ENCODE measurements around the gene FALEC.
A peak's percentile ranks its signal among the peaks of the same experiment; 100 is the strongest.
"Not testable (repeated sequence)": the region's sequence is repeated elsewhere in the genome, so short reads cannot be mapped to it uniquely, and the experiment has no call there.

The FALEC gene

DNA sequence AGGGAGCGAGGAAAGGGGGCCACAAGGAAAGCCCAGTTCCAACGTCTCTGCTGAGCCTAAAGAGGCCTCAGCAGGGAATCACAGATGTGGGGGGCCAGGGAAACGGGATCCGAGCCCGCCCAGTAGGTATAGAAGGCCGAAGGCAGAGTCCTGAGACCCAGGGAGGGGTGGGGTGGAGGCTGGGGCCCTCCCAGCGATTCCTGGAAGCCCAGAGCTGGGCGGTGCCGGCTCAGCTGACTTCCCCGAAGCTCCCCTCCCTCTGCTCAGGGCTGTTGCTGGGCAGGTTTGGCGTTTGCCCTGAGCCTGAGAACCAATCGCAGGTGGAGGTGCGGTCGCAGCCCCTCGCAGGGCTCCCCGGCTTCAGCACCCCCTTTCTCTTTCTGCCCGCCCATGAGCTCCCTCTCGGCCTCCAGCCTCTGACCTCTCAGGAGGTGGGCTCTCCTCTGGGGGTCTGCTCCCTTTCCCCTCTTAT, 46.5 kb downstream of the FALEC start:
- Histone ChIP-seq H3K36me3 (ENCODE audit: insufficient read depth, low read length) (no peaks in the 10 kb centered on the region), H3K4me3 (ENCODE audit: low read depth in 1 of 2, low read length in 2 of 2) (peak overlapping the region; percentile 24 to 85), H3K4me1 (ENCODE audit: insufficient read depth, low read length) (peaks cover 65% of the 10 kb centered on the region), H3K9ac (ENCODE audit: low read length) (peak overlapping the region; percentile 93), H3K9me3 (ENCODE audit: low read length) (no peaks in the 10 kb centered on the region), H3K27ac (ENCODE audit: low read depth, low read length) (peak overlapping the region; percentile 100), H3K27me3 (ENCODE audit: control insufficient read depth in 1 of 2, insufficient read depth in 2 of 2, low read length in 2 of 2) (no peaks in the 10 kb centered on the region)

DNA sequence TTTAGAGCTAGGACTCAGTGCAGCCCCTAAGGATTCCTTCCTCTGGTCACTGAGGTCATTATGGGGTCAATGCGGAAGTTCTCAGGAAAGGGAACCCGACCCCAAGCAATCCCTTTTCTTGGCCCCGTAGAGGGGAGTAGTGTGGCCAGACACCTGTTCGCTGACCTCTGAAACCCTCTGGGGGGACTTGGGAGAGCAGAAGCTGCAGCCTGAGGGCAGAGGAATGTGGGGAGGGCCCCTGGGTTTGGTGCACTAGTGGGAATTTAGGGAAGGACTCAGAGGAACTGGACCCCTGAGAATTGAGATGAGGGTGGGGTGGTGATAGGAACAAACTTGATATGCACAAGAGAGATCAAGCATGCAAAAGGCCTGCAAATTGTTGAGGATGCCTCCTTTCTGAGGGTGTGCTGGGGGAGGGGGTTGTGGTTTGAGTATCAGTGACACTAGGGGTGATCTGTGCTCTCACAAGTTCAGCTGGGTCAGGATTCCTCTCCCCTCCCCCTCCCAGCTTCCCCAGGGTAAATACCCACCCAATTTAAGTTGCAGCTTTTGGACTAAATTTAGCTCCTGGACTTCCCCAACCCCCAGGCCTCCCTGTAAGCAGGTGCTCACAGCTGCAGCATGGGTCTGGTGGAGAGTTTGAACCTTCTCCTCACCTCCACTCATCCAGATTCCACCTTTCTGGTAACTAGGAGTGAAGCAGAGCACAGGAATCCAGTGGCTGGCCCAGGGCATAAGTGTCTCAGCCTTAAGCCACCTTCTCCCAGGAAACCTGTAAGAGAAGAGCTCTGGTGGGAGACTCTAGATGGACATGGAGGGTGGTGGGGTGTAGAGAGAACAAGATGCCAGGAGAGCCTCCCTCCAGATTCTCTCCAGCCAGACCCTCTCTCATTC, 47.1 kb downstream of the FALEC start:
- Histone ChIP-seq H3K9me3 (ENCODE audit: low read length) (no peaks in the 10 kb centered on the region), H3K27me3 (ENCODE audit: control insufficient read depth in 1 of 2, insufficient read depth in 2 of 2, low read length in 2 of 2) (no peaks in the 10 kb centered on the region), H3K36me3 (ENCODE audit: insufficient read depth, low read length) (no peaks in the 10 kb centered on the region), H3K4me3 (ENCODE audit: low read depth in 1 of 2, low read length in 2 of 2) (peak overlapping the region; percentile 24 to 85), H3K9ac (ENCODE audit: low read length) (peak overlapping the region; percentile 93), H3K4me1 (ENCODE audit: insufficient read depth, low read length) (peaks cover 71% of the 10 kb centered on the region), H3K27ac (ENCODE audit: low read depth, low read length) (peak overlapping the region; percentile 100)

DNA sequence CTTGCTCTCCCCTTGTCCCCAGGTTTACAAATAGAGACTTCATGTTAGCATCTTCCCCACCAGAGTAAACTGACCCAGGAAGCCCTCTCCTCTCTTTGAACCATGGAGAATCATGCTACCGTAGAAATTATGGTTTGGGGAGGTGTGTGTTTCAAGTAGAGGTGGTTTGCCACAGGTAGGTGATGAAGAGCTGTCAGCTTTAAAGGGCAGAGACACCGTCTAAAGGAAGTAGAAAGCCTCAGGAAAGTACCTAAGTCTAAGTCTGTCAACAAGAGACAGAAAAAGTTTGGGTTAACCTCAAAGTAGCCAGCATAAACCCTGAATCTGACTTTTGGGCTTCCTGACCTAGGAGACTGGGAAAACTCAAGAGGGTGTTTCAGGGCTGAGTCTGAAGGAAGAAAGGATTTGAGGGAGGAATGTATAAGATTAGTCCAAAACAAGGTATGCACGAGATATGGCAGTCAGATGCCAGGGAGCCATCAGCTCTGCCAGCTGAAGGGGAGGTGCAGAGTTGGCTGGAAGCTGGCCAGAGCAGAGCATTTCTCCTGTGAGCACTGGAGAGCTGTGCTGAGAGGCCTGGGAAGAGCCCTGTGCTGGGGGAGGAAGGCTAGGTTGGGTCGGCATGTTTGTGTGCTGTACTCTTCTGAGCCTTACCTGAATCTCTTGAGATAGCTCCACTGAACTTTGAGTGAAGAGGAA, 47.9 kb downstream of the FALEC start:
- H3K4me1 ChIP-seq (ENCODE audit: insufficient read depth, low read length) = peaks cover 78% of the 10 kb centered on the region
- H3K27me3 ChIP-seq (ENCODE audit: control insufficient read depth in 1 of 2, insufficient read depth in 2 of 2, low read length in 2 of 2) = no peaks in the 10 kb centered on the region
- peak overlapping the region; percentile 100 for H3K27ac ChIP-seq (ENCODE audit: low read depth, low read length)
- H3K9me3 ChIP-seq (ENCODE audit: low read length) = no peaks in the 10 kb centered on the region
- H3K4me3 ChIP-seq (ENCODE audit: low read depth in 1 of 2, low read length in 2 of 2) = peak overlapping the region in 1 of 2 donors; percentile 15
- no peaks in the 10 kb centered on the region for H3K36me3 ChIP-seq (ENCODE audit: insufficient read depth, low read length)
- peak overlapping the region; percentile 93 for H3K9ac ChIP-seq (ENCODE audit: low read length)

DNA sequence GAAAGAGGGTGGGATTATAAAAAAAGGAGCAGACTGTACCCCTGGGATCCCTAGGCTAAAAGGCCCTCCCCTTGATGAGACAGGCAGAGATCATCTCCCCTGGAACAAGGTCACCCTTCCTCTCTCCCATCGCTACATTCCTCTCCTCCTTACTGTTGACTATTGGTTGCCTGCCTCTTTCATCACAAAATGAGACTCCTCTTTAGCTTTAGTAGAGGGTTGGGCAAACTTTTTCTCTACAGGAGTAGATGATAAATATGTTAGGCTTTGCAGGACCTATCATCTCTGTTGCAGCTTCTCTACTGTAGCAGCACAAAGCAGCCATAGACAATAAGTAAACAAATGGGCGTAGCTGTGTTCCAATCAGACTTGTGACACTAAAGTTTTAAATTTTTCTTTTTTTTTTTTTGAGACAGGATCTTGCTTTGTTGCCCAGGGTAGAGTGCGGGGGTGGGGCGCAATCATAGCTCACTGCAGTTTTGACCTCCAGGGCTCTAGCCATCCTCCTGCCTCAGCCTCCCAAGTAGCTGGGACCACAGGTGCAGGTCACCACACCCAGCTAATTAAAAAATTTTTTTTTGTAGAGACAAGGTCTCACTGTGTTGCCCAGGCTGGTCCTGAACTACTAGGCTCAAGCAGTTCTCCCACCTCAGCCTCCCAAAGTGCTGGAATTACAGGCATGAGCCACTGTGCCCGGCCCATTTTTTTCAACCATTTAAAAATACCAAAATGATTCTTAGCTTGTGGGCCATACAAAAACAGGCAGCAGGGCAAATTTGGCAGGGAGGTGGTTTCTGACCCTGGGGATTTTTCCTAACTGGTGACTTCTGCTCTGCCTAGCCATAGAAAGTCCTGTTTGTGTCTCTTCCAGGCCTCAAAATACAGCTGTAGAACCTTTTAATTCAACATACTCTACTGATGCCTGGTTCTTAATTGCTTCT, 48.8 kb downstream of the FALEC start:
- H3K4me1 ChIP-seq (ENCODE audit: insufficient read depth, low read length) = peaks cover 83% of the 10 kb centered on the region
- peak overlapping the region; percentile 93 for H3K9ac ChIP-seq (ENCODE audit: low read length)
- peak overlapping the region in 1 of 2 donors; percentile 15 for H3K4me3 ChIP-seq (ENCODE audit: low read depth in 1 of 2, low read length in 2 of 2)

DNA sequence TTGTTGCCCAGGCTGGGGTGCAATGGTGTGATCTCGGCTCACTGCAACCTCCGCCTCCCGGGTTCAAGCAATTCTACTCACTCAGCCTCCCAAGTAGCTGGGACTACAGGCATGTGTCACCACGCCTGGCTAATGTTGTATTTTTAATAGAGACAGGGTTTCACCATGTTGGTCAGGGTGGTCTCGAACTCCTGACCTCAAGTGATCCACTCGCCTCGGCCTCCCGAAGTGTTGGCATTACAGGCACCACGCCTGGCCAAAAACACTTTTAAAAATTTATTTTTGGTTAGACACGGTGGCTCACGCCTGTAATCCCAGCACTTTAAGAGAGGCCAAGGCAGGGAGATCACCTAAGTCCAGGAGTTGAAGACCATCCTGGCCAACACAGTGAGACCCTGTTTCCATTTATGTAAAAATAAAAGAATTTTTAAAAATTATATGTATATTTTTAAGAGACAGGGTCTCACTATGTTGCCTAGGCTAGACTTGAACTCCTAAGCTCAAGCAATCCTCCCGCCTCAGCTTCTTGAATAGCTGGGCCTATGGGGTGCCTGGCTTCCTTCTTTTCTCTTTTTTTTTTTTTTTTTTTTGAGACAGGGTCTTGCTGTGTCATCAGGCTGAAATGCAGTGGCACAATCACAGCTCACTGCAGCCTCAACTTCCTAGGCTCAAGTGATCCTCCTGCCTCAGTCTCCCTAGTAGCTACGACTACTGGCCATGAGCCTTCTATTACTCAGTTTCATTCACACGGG, 49.9 kb downstream of the FALEC start:
- not testable (repeated sequence) for H3K4me3 ChIP-seq (ENCODE audit: low read depth in 1 of 2, low read length in 2 of 2)

More for the DNA sequence above, 48.8 kb downstream of the FALEC start:
- Histone ChIP-seq H3K27me3 (ENCODE audit: control insufficient read depth in 1 of 2, insufficient read depth in 2 of 2, low read length in 2 of 2) (no peaks in the 10 kb centered on the region), H3K27ac (ENCODE audit: low read depth, low read length) (peak overlapping the region; percentile 100), H3K36me3 (ENCODE audit: insufficient read depth, low read length) (no peaks in the 10 kb centered on the region), H3K9me3 (ENCODE audit: low read length) (no peaks in the 10 kb centered on the region)

DNA sequence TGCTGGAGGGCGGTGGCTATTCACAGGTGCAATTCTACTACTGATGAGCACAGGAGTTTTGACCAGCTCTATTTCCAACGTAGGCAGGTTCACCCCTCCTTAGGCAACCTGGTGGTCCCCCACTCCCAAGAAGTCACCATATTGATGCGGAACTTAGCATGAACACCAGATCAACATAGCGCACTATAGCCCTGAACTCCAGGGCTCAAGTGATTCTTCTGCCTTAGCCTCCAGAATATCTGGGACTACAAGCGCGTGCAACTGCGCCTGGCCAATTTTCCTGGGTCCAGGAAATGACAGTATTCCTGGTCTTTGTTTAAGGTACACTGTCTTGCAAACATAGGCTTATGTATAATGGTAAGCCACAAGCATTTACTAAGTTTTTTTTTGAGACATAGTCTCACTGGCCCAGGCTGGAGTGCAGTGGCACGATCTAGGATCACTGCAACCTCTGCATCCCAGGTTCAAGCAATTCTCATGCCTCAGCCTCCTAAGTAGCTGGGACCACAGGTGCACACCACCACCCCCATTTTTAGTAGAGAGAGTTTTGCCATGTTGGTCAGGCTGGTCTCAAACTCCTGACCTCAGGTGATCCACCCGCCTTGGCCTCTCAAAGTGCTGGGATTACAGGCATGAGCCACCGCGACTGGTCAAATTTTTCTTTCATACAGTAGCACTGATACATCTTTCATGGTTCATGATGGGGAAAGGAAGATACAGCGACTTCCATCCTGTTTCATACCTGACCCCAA, 51.2 kb downstream of the FALEC start:
- Histone ChIP-seq H3K27ac (ENCODE audit: low read depth, low read length) (peak overlapping the region; percentile 87), H3K4me3 (ENCODE audit: low read depth in 1 of 2, low read length in 2 of 2) (peak overlapping the region in 1 of 2 donors; percentile 51), H3K4me1 (ENCODE audit: insufficient read depth, low read length) (peaks cover 85% of the 10 kb centered on the region), H3K9me3 (ENCODE audit: low read length) (no peaks in the 10 kb centered on the region), H3K9ac (ENCODE audit: low read length) (peak overlapping the region; percentile 47), H3K27me3 (ENCODE audit: control insufficient read depth in 1 of 2, insufficient read depth in 2 of 2, low read length in 2 of 2) (no peaks in the 10 kb centered on the region), H3K36me3 (ENCODE audit: insufficient read depth, low read length) (peaks cover 4% of the 10 kb centered on the region)

More for the DNA sequence above, 49.9 kb downstream of the FALEC start:
- not testable (repeated sequence) for H3K9ac ChIP-seq (ENCODE audit: low read length); H3K27me3 ChIP-seq (ENCODE audit: control insufficient read depth in 1 of 2, insufficient read depth in 2 of 2, low read length in 2 of 2); H3K9me3 ChIP-seq (ENCODE audit: low read length); H3K36me3 ChIP-seq (ENCODE audit: insufficient read depth, low read length)
- Histone ChIP-seq H3K4me1 (ENCODE audit: insufficient read depth, low read length) (peaks cover 83% of the 10 kb centered on the region), H3K27ac (ENCODE audit: low read depth, low read length) (peak overlapping the region; percentile 100)

DNA sequence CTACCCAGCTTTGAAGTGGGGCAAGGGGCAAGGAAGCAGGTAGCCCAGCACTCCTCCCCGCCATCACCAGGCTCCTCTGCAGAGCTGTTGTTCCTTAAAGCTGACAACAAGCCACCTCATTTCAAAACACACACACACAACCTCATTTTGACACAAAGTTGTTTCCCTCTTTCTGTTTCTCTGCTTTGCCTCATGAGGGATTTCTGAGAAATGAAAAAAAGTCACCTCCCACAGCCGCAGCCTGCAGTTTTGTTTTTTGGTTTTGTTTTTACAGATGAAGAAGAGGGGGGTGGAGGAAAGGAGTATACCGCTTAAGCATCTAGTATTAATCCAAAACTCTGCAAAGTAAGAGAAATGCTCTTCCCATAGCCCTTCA, 51.8 kb downstream of the FALEC start:
- Histone ChIP-seq H3K9me3 (ENCODE audit: low read length) (no peaks in the 10 kb centered on the region), H3K27ac (ENCODE audit: low read depth, low read length) (peak overlapping the region; percentile 87), H3K27me3 (ENCODE audit: control insufficient read depth in 1 of 2, insufficient read depth in 2 of 2, low read length in 2 of 2) (no peaks in the 10 kb centered on the region), H3K36me3 (ENCODE audit: insufficient read depth, low read length) (peaks cover 4% of the 10 kb centered on the region), H3K9ac (ENCODE audit: low read length) (peak overlapping the region; percentile 47), H3K4me1 (ENCODE audit: insufficient read depth, low read length) (peaks cover 80% of the 10 kb centered on the region), H3K4me3 (ENCODE audit: low read depth in 1 of 2, low read length in 2 of 2) (peak overlapping the region in 1 of 2 donors; percentile 51)

DNA sequence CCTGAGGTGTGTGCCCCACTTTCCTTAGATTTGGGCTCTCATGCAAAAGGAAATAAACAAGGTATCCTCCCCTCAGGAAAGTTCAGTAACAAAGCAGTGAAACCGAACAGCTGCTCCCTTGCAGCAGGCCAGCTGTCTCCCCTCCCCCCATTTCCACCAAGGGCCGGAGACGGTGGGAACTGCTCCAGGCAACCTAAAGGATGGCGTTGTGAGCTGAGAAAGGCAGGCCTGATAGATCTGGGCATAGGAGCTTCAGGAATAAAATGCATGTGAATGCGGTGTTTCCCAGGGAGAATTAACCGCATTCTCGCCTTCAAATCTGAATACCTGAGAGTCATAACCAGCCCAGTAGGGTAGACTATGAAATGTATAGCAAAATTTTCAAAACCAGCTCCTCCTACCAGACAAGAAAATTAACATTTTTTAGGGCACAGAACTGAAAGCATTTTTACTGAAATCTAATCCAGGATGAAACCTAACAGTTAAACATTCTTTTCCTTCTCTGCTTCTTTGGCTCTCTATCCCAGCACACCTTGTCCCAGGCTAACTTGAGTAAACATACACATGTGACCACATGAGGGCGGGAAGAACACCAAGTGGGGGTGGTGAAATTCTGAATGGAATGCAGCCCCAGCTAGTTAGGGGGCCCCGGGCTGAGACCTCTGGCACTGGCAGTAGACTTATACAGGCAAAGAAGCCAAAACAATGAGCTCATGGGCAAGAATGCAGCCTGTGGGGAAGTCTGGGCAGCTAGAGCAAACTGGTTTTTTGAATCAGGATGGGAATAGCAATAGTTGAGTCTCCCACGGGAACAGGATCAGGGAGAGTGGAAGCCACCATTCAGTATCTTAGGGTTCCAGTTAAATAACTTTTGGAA, 52.4 kb downstream of the FALEC start:
- H3K27me3 ChIP-seq (ENCODE audit: control insufficient read depth in 1 of 2, insufficient read depth in 2 of 2, low read length in 2 of 2) = no peaks in the 10 kb centered on the region
- peak overlapping the region; percentile 47 for H3K9ac ChIP-seq (ENCODE audit: low read length)
- peak overlapping the region; percentile 87 for H3K27ac ChIP-seq (ENCODE audit: low read depth, low read length)
- peaks cover 7% of the 10 kb centered on the region for H3K36me3 ChIP-seq (ENCODE audit: insufficient read depth, low read length)
- H3K4me3 ChIP-seq (ENCODE audit: low read depth in 1 of 2, low read length in 2 of 2) = peak overlapping the region; percentile 21 to 51
- peaks cover 78% of the 10 kb centered on the region for H3K4me1 ChIP-seq (ENCODE audit: insufficient read depth, low read length)
- H3K9me3 ChIP-seq (ENCODE audit: low read length) = no peaks in the 10 kb centered on the region

DNA sequence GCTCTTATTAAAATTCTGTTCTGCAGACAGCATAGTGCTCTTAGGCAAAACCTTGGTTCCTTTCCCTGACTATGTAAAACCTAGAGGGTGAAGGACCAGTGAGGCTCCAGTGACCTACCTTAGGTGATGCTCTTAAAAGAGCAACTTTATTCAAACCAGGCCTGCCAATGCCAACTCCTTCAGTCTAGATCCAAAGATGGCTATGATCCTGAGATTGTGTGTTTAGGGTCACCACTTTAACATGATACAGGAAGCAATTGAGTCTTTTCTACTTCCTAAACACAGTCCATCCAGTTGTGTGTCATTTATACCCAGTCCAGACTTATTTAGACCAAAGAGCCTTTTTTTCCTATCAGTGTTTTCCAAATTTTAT, 53.0 kb downstream of the FALEC start:
- H3K9ac ChIP-seq (ENCODE audit: low read length) = peak overlapping the region; percentile 47
- H3K36me3 ChIP-seq (ENCODE audit: insufficient read depth, low read length) = peaks cover 14% of the 10 kb centered on the region
- H3K4me1 ChIP-seq (ENCODE audit: insufficient read depth, low read length) = peaks cover 78% of the 10 kb centered on the region
- H3K27ac ChIP-seq (ENCODE audit: low read depth, low read length) = peak overlapping the region; percentile 87
- H3K4me3 ChIP-seq (ENCODE audit: low read depth in 1 of 2, low read length in 2 of 2) = peak overlapping the region; percentile 21 to 51
- no peaks in the 10 kb centered on the region for H3K27me3 ChIP-seq (ENCODE audit: control insufficient read depth in 1 of 2, insufficient read depth in 2 of 2, low read length in 2 of 2)
- H3K9me3 ChIP-seq (ENCODE audit: low read length) = no peaks in the 10 kb centered on the region
